GM12878 (cell line): ENCODE results near the gene TAOK2.

ENCODE experiments used
- ATF3 ChIP-seq: IDR thresholded peaks from 2 replicates; pipeline ENCODE4 v1.6.1; 2011; ENCODE audit warnings: low read depth, mild to moderate bottlenecking, low read length, moderate library complexity, borderline replicate concordance; ENCODE audit errors: extremely low read depth
- CTCF ChIP-seq, 3 experiments: IDR thresholded peaks in 2 of 3; conservative IDR thresholded peaks in 1 of 3; 2 replicates each; pipeline ENCODE4 v1.5.1; 2011; ENCODE audit warnings: low read depth in 3 of 3, low read length in 3 of 3, mild to moderate bottlenecking in 3 of 3, control low read depth in 2 of 3, moderate library complexity in 2 of 3, inconsistent platforms in 1 of 3, mixed read lengths in 1 of 3; ENCODE audit not compliant: control insufficient read depth in 2 of 3, insufficient read depth in 1 of 3; ENCODE audit errors: extremely low read depth in 1 of 3
- EP300 ChIP-seq, 2 experiments: fragments of 150-350 bp in 1 of 2; IDR thresholded peaks; 2 replicates each; pipeline ENCODE4 v1.6.1; 2011 to 2012; ENCODE audit warnings: low read depth in 2 of 2, low read length in 2 of 2, borderline replicate concordance in 1 of 2, improper control_type of control experiment in 1 of 2, inconsistent platforms in 1 of 2; ENCODE audit not compliant: control insufficient read depth in 1 of 2
- IRF4 ChIP-seq: IDR thresholded peaks from 2 replicates; pipeline ENCODE4 v1.6.1; 2011; ENCODE audit warnings: low read depth, low read length
- MXI1 ChIP-seq: fragments of 150-350 bp; IDR thresholded peaks from 2 replicates; pipeline ENCODE4 v1.6.1; 2011; ENCODE audit warnings: low read depth, mild to moderate bottlenecking, inconsistent platforms, low read length, improper control_type of control experiment
- POLR2A ChIP-seq: IDR thresholded peaks from 2 replicates; pipeline ENCODE4 v1.6.1; 2011; ENCODE audit warnings: low read depth, mild to moderate bottlenecking, low read length
- POLR2AphosphoS2 ChIP-seq: IDR thresholded peaks from 2 replicates; pipeline ENCODE4 v1.6.1; 2011; ENCODE audit warnings: low read depth, mild to moderate bottlenecking, low read length, improper control_type of control experiment, moderate library complexity

GRCh38 chr16:30017277-30017656 is 43.6 kb downstream of the TAOK2 start:
- no peak for TF ChIP-seq IRF4
- TF ChIP-seq POLR2AphosphoS2, result no peak
- TF ChIP-seq ATF3, result no peak
- TF ChIP-seq POLR2A, result no peak
- no peak for TF ChIP-seq MXI1
- TF ChIP-seq CTCF (IDR thresholded peaks at IDR 0.05 in 2 of 3, conservative IDR thresholded peaks at IDR 0.05 in 1 of 3; ENCODE audit: control insufficient read depth in 2 of 3, extremely low read depth in 1 of 3, insufficient read depth in 1 of 3, low read depth in 3 of 3, low read length in 3 of 3), result no peak
- no peak for TF ChIP-seq EP300 (IDR thresholded peaks at IDR 0.05; ENCODE audit: borderline replicate concordance in 1 of 2, control insufficient read depth in 1 of 2, low read depth in 2 of 2, low read length in 2 of 2)
